Breast epithelium (tissue), 3 donors: ENCODE results near the gene FBXO39.

Experiments
- POLR2A ChIP-seq: fragments of 450-650 bp; IDR thresholded peaks from one replicate; pipeline ENCODE4 v1.6.1; 2016; ENCODE audit warnings: antibody characterized with exemption, mild to moderate bottlenecking, moderate library complexity
- POLR2AphosphoS5 ChIP-seq, 3 donors: sonication (generic); formaldehyde crosslinking; IDR thresholded peaks; one replicate each; pipeline ENCODE4 v1.6.1; 2017; ENCODE audit warnings: antibody characterized with exemption in 3 of 3
- TF ChIP-seq, protein P1 (sequence below), 3 donors: fragments of 450-650 bp; IDR thresholded peaks; one replicate each; pipeline ENCODE4 v1.5.1; 2016 to 2017; ENCODE audit warnings: antibody characterized with exemption in 3 of 3, mild to moderate bottlenecking in 3 of 3, moderate library complexity in 3 of 3

DNA sequence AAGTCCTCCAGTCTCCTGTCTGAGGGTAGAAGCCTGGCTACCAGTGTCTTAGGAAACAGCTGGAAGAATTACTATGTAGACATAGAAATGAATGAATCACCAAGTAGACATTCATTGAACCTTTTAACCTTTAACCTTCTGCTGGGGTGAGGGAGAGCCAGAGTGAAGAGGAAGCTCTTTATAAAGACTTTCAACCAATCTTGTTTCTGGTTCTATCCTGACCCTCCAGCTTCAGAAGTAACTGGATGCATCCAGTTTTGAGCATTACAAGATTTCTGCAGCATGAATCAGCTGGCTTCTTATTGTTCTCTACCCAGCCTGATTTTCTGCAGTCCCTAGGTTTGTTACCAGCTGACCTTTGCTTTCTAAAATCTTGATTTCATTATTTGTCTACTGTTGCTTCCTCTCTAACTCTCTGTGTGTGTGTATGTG, 47.0 kb downstream of the FBXO39 start:
- TF ChIP-seq, protein P1, sequence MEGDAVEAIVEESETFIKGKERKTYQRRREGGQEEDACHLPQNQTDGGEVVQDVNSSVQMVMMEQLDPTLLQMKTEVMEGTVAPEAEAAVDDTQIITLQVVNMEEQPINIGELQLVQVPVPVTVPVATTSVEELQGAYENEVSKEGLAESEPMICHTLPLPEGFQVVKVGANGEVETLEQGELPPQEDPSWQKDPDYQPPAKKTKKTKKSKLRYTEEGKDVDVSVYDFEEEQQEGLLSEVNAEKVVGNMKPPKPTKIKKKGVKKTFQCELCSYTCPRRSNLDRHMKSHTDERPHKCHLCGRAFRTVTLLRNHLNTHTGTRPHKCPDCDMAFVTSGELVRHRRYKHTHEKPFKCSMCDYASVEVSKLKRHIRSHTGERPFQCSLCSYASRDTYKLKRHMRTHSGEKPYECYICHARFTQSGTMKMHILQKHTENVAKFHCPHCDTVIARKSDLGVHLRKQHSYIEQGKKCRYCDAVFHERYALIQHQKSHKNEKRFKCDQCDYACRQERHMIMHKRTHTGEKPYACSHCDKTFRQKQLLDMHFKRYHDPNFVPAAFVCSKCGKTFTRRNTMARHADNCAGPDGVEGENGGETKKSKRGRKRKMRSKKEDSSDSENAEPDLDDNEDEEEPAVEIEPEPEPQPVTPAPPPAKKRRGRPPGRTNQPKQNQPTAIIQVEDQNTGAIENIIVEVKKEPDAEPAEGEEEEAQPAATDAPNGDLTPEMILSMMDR (IDR thresholded peaks at IDR 0.05) = no peak
- TF ChIP-seq POLR2AphosphoS5 (IDR thresholded peaks at IDR 0.05) = no peak
- TF ChIP-seq POLR2A = no peak
